Measurements from ENCODE around the gene RAB11FIP4. TPM values are rescaled to one million over a fixed set of nuclear protein-coding genes. Genes with fewer than 3 reads are reported as not detected.

RAB11FIP4 gene
- total and polyA plus RNA-seq, 2 donors (not counting 1 experiment from before 2014, with no cell fraction given) = 0.16 to 0.66 TPM

DNA sequence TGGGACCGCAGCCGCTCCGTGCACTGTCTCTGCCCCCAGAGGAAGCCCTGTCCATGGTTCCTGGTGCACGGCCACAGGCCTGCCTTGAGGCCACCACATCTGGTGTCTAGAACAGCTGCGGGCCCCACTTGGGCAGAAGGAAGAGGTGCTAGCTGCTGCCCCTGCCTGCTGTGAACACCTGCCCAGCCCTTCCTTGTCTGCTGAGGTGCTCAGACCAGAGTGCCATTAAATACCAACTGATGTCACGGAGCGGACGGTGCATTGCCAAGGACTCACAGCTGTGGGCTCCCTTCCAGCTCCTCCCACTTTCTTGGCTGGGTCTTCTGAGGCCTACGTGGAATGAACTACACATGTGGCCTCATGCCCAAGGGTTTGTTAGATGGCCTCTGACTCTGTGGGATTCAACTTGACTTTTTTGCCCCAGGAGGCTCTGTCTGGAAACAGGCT lies 146.1 kb downstream of the RAB11FIP4 start:
- Histone ChIP-seq H3K4me1 (ENCODE audit: control insufficient read depth, extremely low read depth, insufficient read depth, low read length) (peaks cover 11% of the 10 kb centered on the region), H4K20me1 (ENCODE audit: control insufficient read depth, extremely low read depth, insufficient read depth, low read length) (no peaks in the 10 kb centered on the region), H3K27me3 (ENCODE audit: control insufficient read depth, insufficient read depth, low read length) (no peaks in the 10 kb centered on the region), H3K36me3 (ENCODE audit: control insufficient read depth, insufficient read depth, low read length) (no peaks in the 10 kb centered on the region), H2AFZ (ENCODE audit: low read length) (no peak overlapping the region), H3K9me3 (ENCODE audit: control insufficient read depth, insufficient read depth, low read depth, low read length) (no peaks in the 10 kb centered on the region), H3K79me2 (ENCODE audit: control insufficient read depth, insufficient read depth, low read length) (no peaks in the 10 kb centered on the region), H3K4me3 (replicated peaks in 1 of 4; ENCODE audit: control extremely low read depth in 1 of 4, insufficient read depth in 1 of 4, low read depth in 3 of 4, low read length in 4 of 4) (no peak overlapping the region), H3K4me2 (ENCODE audit: extremely low read depth, insufficient read depth, low read length) (peak overlapping the region; percentile 2), H3K9ac (ENCODE audit: insufficient read depth, low read length) (no peak overlapping the region), H3K27ac (ENCODE audit: insufficient read depth, low read length) (no peak overlapping the region)
- TF ChIP-seq EZH2 (IDR thresholded peaks at IDR 0.05; ENCODE audit: low read length, missing control alignments) = no peak
- TF ChIP-seq, protein P1, sequence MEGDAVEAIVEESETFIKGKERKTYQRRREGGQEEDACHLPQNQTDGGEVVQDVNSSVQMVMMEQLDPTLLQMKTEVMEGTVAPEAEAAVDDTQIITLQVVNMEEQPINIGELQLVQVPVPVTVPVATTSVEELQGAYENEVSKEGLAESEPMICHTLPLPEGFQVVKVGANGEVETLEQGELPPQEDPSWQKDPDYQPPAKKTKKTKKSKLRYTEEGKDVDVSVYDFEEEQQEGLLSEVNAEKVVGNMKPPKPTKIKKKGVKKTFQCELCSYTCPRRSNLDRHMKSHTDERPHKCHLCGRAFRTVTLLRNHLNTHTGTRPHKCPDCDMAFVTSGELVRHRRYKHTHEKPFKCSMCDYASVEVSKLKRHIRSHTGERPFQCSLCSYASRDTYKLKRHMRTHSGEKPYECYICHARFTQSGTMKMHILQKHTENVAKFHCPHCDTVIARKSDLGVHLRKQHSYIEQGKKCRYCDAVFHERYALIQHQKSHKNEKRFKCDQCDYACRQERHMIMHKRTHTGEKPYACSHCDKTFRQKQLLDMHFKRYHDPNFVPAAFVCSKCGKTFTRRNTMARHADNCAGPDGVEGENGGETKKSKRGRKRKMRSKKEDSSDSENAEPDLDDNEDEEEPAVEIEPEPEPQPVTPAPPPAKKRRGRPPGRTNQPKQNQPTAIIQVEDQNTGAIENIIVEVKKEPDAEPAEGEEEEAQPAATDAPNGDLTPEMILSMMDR (conservative IDR thresholded peaks at IDR 0.05 in 1 of 2, IDR thresholded peaks at IDR 0.05 in 1 of 2; ENCODE audit: low read depth in 1 of 2, low read length in 2 of 2) = no peak
- DNase-seq (ENCODE audit: low read depth in 2 of 2) = peak in 1 of 2 donors; percentile 63

DNA sequence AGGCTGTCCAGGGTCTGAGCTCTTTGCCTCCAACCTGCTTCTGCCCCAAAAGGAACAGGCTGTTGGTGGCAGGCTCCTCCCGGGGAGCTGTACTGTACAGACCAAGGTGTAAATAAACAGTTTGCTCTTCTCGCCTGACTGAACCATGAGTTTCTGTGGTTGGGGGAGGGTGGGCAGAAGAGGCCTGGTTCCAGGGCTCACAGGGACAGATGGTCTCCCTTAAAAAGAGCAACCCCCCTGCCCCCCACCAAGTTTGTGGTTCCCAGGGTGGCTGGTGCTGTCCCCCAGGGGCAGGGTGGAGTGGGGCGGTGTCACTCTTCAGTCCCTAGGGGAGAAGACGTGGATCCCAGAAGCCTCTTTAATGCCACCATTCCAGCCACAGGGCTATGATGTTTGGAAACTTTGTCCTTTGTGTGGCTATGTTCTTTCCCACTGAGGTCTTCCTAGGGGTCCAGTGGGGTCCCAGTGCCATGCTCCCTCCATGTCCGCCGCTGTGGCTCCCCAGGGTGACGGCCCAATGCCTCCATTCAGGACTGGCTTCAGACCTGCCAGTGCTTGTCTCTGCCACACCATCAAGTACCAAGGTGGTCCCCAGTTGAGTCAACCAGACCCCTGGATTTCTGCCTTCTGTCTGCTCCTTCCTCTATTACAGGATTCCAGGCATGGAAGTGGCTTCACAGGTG lies 146.7 kb downstream of the RAB11FIP4 start:
- Histone ChIP-seq H3K4me2 (ENCODE audit: extremely low read depth, insufficient read depth, low read length) (peak overlapping the region; percentile 2), H3K4me3 (replicated peaks in 1 of 4; ENCODE audit: control extremely low read depth in 1 of 4, insufficient read depth in 1 of 4, low read depth in 3 of 4, low read length in 4 of 4) (no peak overlapping the region), H3K27ac (ENCODE audit: insufficient read depth, low read length) (no peak overlapping the region), H3K4me1 (ENCODE audit: control insufficient read depth, extremely low read depth, insufficient read depth, low read length) (peaks cover 11% of the 10 kb centered on the region), H4K20me1 (ENCODE audit: control insufficient read depth, extremely low read depth, insufficient read depth, low read length) (no peaks in the 10 kb centered on the region), H2AFZ (ENCODE audit: low read length) (no peak overlapping the region), H3K27me3 (ENCODE audit: control insufficient read depth, insufficient read depth, low read length) (no peaks in the 10 kb centered on the region), H3K9ac (ENCODE audit: insufficient read depth, low read length) (no peak overlapping the region), H3K79me2 (ENCODE audit: control insufficient read depth, insufficient read depth, low read length) (no peaks in the 10 kb centered on the region), H3K36me3 (ENCODE audit: control insufficient read depth, insufficient read depth, low read length) (no peaks in the 10 kb centered on the region), H3K9me3 (ENCODE audit: control insufficient read depth, insufficient read depth, low read depth, low read length) (no peaks in the 10 kb centered on the region)
- DNase-seq (ENCODE audit: low read depth in 2 of 2) = no peak
- TF ChIP-seq, protein P1 (conservative IDR thresholded peaks at IDR 0.05 in 1 of 2, IDR thresholded peaks at IDR 0.05 in 1 of 2; ENCODE audit: low read depth in 1 of 2, low read length in 2 of 2) = no peak
- no peak for TF ChIP-seq EZH2 (IDR thresholded peaks at IDR 0.05; ENCODE audit: low read length, missing control alignments)

DNA sequence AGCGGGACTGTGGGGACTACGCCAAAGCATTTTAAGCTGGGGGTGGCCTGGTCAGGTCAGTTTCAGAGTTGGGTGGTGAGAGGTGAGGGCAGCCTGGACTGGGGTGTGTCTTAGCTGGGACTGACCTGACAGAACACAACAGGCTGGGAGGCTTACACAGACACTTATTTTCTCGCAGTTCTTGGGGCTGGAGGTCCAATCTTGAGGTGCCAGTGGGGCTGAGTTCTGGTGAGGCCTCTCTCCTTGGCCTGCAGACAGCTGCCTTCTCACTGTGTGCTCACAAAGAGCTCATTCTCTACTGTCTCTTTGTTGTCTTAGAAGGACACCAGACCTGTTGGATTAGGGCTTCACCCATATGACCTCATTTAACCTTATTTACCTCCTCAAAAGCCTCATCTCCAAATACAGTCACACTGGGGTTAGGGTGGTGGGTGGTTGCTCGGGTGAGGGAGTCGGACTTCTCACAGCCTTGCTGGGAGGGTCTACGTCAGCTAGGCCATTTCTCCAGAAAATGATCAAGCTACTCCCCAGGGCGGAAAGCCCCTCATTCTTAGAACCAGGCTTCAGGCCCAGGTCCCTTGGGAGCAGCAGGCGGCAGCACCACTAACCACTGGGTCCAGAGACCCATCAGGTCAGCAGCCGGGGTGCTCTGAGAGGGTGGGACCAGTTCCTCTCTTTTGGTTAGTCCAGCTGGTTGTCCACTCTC lies 149.3 kb downstream of the RAB11FIP4 start:
- H2AFZ ChIP-seq (ENCODE audit: low read length) = no peak overlapping the region
- H3K27ac ChIP-seq (ENCODE audit: insufficient read depth, low read length) = no peak overlapping the region
- H3K79me2 ChIP-seq (ENCODE audit: control insufficient read depth, insufficient read depth, low read length) = no peaks in the 10 kb centered on the region
- no peak overlapping the region for H3K4me3 ChIP-seq (replicated peaks in 1 of 4; ENCODE audit: control extremely low read depth in 1 of 4, insufficient read depth in 1 of 4, low read depth in 3 of 4, low read length in 4 of 4)
- no peaks in the 10 kb centered on the region for H3K27me3 ChIP-seq (ENCODE audit: control insufficient read depth, insufficient read depth, low read length)
- no peak overlapping the region for H3K4me2 ChIP-seq (ENCODE audit: extremely low read depth, insufficient read depth, low read length)
- TF ChIP-seq EZH2 (IDR thresholded peaks at IDR 0.05; ENCODE audit: low read length, missing control alignments) = no peak
- TF ChIP-seq, protein P1 (conservative IDR thresholded peaks at IDR 0.05 in 1 of 2, IDR thresholded peaks at IDR 0.05 in 1 of 2; ENCODE audit: low read depth in 1 of 2, low read length in 2 of 2) = no peak
- no peaks in the 10 kb centered on the region for H3K36me3 ChIP-seq (ENCODE audit: control insufficient read depth, insufficient read depth, low read length)
- DNase-seq (ENCODE audit: low read depth in 2 of 2) = no peak
- H3K4me1 ChIP-seq (ENCODE audit: control insufficient read depth, extremely low read depth, insufficient read depth, low read length) = peaks cover 3% of the 10 kb centered on the region
- no peaks in the 10 kb centered on the region for H3K9me3 ChIP-seq (ENCODE audit: control insufficient read depth, insufficient read depth, low read depth, low read length)
- no peaks in the 10 kb centered on the region for H4K20me1 ChIP-seq (ENCODE audit: control insufficient read depth, extremely low read depth, insufficient read depth, low read length)
- H3K9ac ChIP-seq (ENCODE audit: insufficient read depth, low read length) = no peak overlapping the region
